Activated CD4-positive, alpha-beta T cell treated with anti-CD3 and anti-CD28 coated beads, Interleukin-2, amount 50 U/mL, for 1 hour (primary cell): ENCODE measurements around the gene FBXO30.

Experiments used
- DNase-seq: peaks from one replicate; pipeline ENCODE4 v3.0.0-alpha.2; 2020

Gene FBXO30

GRCh38 chr6:145815309-145816274 lies 997 bp upstream of the FBXO30 start:
- no peak for DNase-seq

- peak; percentile 2 for DNase-seq
These were observed 527 bp downstream of the FBXO30 start for GRCh38 chr6:145814035-145814500.

GRCh38 chr6:145813285-145814034 lies 1.1 kb downstream of the FBXO30 start:
- DNase-seq: no peak

- DNase-seq: no peak
These were observed 2.9 kb downstream of the FBXO30 start for GRCh38 chr6:145811741-145812140.

GRCh38 chr6:145809785-145810184 lies 4.8 kb downstream of the FBXO30 start:
- no peak for DNase-seq

DNA sequence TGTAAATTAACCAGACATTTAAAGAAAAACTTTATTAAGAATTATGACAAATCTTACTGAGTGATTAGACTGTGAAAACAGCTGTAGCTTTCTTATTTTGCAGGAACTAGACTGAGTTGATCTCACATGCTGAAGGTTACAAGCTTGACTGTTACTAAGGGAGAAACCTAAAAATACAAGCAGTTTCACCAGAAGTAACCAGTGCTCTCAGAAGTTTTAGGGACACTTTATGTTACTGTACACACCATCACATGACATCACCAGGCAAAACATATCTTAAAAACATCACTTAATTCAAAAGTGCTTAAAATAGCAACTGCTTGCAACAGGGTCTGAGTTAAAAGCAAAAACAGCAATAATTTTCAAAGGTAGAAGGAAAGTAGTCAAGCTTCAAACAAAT lies 5.4 kb downstream of the FBXO30 start:
- DNase-seq: no peak

DNA sequence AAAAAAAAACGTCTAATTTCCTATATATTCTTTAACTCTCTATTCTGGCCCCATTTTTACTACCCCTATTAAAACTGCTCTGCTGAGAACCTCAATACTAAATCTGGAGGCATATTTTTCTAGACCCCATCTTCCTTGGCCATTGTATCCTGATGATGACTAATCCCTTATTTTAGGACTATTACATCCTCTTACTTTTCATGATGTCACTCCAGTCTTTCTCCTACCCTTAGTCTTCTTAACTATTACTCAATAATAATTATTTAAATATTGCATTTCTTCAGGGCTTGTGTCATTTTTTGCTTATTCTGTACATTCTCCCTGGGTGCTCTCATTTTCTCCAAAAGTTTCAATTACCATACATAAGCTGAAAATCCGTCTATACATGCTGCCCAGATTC lies 6.4 kb downstream of the FBXO30 start:
- DNase-seq: no peak

- no peak for DNase-seq
These were observed 12.5 kb downstream of the FBXO30 start for GRCh38 chr6:145802141-145802540.

DNA sequence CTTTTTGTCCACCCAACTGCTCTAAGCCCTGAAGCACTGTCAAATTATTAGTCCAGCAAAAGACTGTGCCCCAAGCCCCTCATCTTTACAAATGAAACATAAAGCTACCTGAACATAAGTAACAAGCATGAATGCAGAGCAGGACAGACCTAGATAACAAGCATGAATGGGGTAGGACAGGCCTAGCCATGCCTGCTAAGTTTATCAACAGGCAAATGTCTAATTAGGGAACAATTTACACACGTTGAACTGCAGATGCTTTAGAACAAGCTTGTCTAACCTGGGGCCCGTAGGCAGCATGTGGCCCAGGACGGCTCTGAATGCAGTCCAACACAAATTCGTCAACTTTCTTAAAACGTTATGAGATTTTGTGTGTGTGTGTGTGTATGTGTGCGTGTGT lies 13.6 kb downstream of the FBXO30 start:
- DNase-seq: no peak

DNA sequence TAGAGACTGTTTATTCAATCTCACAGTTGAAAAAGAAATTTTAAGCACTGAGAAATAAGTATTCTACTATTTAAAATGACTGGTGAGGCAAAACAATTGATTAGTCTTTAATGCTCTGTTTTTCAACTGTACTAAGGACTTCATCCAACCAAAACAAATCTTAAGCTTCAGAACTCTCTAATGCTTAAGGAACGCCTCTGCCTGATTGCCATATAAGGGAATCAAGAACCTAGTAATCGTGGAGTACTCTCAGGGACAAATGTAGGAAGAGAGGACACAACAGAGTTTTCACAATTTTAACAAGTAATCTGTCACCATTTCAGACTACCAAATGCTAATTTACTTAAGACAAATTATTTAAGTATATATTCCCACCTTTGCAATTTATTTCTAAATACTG lies 16.1 kb downstream of the FBXO30 start:
- no peak for DNase-seq

DNA sequence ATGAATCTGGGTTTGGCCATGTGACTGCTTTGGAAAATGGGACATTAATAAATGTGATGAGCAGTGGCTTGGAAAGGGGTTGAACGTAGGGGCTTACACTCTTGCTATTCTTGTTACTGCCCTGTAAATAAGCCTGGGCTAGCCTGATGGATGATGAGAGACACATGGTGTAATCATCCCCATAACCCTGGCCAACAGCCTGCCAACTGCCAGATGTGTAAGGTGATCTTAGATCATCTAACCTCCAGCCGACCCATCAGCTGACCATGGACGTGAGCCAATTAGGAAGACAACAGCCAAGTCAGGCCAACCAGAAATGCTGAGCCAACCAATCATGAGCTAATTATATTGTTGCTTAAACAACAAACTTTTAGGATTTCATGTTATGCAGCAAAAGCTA lies 25.2 kb downstream of the FBXO30 start:
- no peak for DNase-seq

GRCh38 chr6:145787688-145788087 lies 26.9 kb downstream of the FBXO30 start:
- no peak for DNase-seq

- DNase-seq: no peak
These were observed 29.9 kb downstream of the FBXO30 start for GRCh38 chr6:145784683-145785082.

DNA sequence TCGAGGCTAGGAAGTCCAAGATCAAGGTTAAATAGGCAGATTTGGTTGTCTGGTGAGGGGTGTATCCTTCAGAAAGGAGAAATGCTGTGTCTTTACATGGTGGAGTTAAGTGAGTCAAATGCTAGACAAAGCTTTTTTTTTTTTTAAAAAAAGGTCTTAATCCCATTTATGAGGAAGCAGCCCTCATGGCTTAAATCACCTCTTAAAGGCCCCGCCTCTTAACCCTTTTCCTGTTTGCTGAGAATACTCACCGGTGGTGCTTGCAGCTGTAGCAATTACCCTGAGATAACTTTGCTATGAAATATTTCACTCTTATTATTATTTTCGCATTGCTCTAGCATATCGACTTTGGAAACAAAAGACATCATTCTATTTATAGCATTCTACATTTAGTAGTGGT lies 30.8 kb downstream of the FBXO30 start:
- DNase-seq: no peak

DNA sequence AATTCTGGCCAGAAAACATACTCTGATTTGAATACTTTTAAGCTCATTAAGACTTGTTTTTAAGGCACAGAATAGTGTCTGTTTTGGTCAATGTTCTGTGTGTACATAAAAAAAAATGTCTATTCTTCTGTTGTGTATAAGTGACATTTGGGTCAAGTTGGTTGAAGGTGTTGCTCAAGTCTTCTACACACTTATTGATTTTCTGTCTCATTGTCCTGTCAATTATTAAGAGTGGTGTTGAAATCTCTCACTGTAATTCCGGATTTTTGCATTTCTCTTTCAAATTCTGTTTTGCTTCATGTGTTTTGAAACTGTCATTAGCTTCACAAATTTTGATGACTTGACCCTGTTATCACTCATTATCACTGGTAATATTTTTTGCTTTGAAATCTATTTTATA lies 41.7 kb downstream of the FBXO30 start:
- no peak for DNase-seq

DNA sequence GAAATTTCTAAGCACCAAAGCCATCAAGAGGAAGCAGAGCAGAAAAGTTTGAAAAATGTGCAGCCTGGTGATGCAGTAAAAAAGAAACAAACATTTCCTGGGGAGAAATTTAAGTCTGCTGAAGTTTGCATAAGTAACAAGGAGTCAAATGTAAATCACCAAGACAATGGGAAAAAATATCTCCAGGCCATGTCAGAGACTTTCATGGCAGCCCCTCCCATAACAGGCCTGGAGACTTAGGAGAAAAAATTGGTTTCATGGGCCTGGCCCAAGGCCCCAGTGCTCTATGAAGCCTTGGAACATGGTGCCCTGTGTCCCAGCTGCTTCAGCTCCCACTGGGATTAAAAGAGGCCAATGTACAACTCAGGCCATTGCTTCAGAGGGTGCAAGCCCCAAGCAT lies 49.1 kb downstream of the FBXO30 start:
- DNase-seq: no peak

GRCh38 chr6:145763742-145764141 lies 50.9 kb downstream of the FBXO30 start:
- DNase-seq: no peak

DNA sequence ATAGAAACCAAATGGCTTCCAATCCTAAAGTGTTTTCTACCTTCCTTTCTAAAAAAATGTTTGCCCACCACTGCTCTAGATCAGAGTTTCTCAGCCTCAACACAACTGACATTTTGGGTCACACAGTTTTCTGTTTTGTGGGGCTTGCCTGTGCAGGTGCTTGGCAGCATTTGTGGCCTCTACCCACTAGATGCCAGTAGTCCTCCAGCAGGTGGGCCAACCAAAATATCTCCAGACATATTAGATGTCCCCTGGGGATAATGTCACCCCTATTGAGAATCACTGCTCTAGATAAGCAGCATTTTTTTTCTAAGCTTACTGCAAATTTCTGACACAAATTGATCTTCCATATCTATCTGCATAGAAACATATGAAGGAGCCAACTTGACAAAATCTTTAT lies 53.0 kb downstream of the FBXO30 start:
- DNase-seq: no peak

DNA sequence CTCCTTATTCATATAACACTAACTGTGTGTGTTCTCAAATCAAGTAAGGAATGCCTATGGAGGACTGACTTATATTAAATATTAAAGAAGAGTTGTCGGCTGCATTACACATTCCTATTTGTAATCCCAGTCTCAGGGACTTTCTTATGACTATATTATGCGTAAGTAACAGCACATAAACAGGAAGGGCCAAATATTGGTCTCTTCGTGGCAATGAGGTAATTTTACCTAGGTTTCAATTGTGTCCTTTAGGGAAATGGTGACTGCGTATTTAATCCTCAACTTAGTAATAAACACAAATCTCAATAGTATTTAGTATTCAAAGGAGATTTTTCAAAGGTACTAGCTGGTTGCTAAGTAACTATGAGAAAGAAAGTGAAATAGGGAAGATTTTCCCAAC lies 56.5 kb downstream of the FBXO30 start:
- DNase-seq: no peak

- no peak for DNase-seq
These were observed 58.4 kb downstream of the FBXO30 start for GRCh38 chr6:145756170-145756662.

DNA sequence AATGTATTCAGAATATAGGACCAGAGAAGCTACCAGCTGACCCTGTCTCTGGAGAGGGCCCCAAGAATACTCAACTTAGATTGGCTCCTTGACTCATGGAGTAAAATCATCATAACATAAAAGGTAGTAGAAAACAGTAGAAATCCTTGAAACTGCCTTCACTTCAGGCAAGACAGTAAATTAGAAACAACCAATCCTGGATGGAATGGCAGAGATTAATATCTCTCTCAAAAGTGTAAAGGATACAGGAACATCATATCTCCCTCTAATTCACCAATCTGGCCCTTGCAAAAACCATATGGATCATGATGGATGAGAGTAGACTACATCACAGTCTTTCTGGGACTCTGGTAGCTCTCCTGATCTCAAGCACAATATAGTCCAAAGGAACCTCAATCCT lies 58.9 kb downstream of the FBXO30 start:
- DNase-seq: no peak

DNA sequence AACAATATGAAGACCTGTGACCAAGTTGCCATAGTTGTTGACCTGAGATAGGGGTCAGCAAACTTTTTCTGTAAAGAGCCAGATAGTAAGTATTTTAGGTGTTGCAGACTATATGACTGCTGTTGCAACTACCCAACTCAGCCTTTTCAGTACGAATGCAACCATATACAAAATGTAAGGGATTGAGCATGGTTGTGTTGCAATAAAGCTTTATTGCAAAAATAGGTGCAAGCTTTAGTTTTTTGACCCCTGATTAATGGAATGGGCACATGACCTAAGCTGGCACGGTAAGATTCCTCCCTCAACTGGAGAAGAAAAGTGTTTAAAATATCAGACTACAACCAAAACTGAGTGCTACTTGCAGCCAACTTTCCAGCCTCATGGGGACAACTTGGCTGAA lies 62.0 kb downstream of the FBXO30 start:
- no peak for DNase-seq

- no peak for DNase-seq
These were observed 65.0 kb downstream of the FBXO30 start for GRCh38 chr6:145749632-145750031.

- DNase-seq: no peak
These were observed 68.7 kb downstream of the FBXO30 start for GRCh38 chr6:145745861-145746260.
